NCI-H2196 (cell line): ENCODE results near the gene CDV3.
"Not testable (repeated sequence)": the region's sequence is repeated elsewhere in the genome, so short reads cannot be mapped to it uniquely, and the experiment has no call there.

Source experiments
- DNase-seq: peaks from one replicate; lab custom pipeline; 2025; ENCODE audit not compliant: unreplicated experiment; lab: John Stamatoyannopoulos, UW

The CDV3 gene, protein sequence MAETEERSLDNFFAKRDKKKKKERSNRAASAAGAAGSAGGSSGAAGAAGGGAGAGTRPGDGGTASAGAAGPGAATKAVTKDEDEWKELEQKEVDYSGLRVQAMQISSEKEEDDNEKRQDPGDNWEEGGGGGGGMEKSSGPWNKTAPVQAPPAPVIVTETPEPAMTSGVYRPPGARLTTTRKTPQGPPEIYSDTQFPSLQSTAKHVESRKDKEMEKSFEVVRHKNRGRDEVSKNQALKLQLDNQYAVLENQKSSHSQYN

DNA sequence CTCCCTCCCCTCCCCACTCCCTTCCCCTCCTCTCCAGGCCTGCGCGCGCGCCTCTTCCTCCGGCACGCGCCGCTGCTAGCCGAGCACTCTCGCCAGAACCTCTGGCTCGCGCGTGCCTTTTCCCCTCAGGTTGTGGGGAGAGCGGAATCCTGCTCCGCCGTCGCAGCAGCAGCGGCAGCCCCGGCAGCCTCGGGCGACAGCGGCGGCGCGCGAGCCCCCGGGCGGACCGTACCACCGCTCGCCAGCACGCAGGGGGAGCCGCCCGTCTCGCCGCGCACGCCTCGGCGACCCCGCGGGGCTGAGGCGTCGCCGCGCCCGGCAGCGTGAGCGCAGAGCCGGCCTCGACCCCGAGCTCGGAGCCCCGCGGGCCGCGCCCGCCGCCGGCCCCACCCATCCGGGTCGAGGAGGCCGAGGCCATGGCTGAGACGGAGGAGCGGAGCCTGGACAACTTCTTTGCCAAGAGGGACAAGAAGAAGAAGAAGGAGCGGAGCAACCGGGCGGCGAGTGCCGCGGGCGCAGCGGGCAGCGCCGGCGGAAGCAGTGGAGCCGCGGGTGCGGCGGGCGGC, at the start of gene CDV3:
CDV3 (plus strand) TSS at position 58 of the 566 bp plus-strand sequence; CDS start at position 417, 359 bp downstream.
- no peak for DNase-seq

DNA sequence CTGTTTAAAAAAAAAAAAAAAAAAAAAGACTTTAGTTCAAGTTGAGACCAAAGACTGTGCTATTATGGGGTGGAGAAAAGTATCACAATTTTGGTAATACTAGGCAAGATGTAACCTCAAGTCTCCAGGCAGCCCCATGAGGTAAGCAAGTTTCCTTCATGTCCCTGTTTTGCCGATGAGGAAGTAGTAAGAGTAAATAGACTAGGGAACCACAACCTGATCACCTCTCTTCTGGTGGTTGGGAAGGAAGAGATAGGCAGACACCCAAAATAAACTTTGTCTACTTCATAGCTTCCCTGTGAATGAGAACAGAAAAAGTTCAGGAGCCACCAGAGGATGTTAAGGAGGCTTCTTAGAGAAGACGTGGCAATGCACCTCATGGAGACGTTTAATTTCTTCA, 49.7 kb upstream of the CDV3 start:
- DNase-seq: not testable (repeated sequence)

DNA sequence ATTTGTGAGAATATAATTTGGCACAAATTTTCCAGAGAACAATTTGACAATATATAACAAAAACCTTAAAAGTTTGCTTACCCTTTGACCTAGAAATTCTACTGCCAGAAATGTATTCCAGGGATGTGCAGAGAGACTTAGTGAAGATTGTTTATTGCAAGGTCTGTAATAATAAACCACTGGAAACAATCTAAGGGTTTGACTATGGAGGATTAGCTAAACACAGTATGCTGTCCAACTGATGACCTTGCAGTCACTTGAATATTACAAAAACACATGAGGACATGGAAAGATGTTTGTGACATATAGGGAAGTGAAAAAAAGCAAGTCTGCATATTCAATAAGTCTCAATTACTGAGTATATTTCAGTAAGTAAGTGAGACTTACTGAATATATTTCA, 48.1 kb upstream of the CDV3 start:
- no peak for DNase-seq

DNA sequence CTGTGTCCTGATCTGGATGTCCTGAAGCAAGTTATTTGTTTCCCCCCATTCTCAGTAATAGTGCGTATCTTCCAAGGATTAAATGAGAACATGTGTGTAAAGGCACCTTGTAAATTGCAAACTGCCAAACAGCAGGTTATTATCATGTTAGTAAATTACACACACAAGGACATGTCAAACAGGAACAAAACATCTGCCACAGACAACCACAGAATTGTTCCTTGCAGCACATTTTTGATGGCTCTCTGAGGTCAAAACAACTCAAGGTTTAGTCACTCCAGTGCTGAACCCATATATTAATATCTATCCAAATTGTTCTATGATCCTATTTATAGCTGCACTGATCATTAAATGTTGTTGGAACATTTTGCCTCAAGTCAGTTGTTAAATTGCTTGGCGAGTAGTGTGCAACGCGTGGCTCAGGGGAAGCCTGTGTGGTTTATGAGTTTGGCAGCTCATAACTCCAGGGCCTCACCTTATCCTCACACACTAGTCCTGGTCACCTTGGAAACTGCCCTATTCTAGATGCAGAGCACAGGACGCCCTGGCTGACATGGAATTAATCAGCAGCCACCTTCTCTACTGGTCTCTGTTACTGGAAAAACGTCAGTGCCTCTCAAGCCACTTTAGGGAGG, 46.3 kb upstream of the CDV3 start:
- DNase-seq: no peak

DNA sequence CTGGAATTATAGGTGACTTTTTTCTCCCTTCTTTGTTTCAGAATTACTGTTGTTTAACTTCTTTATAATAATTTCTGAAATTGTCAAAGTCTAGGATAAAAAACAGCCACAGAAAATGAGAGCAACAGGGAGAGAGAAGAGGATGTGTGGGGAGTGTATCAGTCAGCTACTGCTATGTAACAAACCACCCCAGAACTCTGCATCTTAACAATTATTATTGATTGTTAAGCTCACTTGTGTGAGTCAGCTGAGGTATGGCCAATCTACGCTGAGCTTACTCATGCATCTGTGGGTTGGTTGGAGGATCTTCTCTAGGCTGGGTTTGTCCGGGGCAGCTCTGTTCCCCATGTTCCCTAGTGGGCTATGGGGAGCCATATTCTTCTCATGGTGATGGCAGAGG, 43.7 kb upstream of the CDV3 start:
- DNase-seq: no peak

DNA sequence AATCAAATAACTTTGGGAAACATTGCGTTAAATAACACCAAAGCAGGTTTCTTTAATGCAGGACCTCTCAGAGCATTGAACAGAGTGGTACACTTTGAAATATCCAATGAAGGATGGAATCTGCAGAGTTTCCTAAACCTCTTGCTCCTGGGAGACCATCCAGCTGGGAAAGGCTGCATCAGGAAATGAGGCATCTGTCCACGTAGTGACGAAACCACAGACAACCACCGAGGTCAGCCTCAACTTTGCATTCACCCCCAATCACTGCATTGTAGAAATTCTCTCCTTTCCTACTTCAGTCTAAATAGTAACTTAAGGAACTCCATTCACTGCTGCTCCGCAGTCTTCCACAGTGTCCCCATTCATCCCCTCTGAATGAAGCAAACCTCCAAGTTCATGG, 41.5 kb upstream of the CDV3 start:
- DNase-seq: no peak

DNA sequence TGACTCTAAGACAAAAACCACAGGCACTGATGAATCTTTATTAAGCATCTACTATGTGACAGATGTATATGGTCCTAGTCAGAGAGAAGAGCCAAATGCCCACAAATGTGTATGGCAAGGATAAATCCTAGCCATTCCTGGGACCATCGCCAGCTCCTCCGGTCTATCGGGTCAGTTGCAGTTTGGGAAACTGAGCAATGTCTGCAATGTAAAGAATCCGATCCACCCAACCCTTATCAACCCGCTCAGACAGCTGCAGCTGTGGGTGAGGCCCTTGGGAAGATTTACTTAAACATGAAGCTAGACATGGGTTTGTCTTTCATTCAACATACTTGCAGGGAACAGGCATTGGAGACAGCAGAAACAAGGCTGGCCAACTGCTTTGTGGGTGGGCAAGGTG, 40.5 kb upstream of the CDV3 start:
- no peak for DNase-seq

DNA sequence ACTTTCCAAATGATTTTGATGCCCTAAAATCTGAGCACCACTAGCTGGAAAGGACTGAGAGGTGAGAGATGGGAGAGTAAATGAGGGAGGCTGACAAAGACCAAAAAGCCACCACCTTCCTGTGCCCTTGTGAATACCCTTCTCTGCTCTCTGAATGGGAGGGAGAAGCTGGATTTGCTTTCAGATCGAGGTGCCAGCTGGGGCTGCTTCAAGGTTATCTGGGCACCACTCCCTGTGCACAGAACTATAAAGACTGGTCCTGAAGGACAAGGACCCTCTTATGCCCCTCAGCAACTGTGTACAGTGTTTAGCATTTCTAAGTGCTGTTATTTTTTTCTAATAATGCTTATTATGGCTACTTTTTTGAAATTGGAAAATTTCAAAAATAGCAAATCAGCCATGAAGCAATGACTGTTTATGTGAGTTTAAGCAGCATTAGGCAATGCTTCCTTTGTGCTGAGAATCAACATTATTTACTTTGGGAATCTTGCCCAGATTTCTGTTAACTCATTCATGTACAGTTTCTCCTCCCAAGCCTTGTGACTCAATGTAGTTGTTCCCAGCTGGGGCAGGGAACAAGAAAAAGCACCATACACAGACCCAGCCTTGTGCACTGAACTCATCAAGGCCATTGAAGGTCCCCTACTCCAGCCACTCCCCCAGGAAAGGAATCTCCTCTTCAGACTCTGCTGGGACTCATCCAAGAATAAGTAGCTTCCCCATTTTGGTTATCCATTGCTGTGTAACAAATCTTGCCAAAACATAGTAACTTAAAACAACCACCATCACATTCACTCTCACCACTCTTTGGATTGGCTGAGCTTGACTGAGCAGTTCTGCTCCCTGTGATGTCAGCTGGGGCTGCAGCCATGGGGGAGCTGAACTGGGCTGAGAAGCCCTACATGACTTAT, 37.3 kb upstream of the CDV3 start:
- DNase-seq: peak; percentile 37

DNA sequence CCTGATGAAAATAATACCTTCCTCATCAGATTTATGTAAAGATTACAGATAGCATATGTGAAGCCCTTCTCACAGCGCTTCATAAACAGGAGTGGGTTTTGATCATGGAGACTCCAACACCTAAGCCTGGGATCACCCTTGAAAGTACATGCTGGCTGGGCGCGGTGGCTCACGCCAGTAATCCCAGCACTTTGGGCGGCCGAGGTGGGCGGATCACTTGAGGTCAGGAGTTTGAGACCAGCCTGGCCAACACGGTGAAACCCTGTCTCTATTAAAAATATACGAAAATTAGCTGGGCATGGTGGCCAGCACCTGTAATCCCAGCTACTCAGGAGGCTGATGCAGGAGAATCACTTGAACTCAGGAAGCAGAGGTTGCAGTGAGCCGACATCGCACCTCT, 36.4 kb upstream of the CDV3 start:
- not testable (repeated sequence) for DNase-seq

DNA sequence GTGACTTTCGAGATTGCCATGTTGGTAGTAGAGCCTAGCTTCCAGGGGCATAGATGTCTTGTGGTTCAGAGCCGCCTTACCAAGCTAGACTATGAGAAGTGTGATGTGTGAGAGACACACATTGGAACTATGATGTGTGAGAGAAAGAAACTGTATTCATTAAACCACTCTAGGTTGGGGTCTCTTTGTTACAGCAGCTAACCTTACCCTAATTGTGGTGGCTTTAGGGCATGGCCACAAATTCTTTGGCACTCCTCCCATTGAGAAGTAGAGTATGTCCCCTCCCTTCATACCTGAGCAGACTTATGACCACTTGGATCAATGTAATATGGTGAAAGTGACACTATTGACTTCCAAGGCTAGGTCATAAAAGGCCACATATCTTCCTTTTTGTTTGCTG, 35.3 kb upstream of the CDV3 start:
- DNase-seq: no peak

DNA sequence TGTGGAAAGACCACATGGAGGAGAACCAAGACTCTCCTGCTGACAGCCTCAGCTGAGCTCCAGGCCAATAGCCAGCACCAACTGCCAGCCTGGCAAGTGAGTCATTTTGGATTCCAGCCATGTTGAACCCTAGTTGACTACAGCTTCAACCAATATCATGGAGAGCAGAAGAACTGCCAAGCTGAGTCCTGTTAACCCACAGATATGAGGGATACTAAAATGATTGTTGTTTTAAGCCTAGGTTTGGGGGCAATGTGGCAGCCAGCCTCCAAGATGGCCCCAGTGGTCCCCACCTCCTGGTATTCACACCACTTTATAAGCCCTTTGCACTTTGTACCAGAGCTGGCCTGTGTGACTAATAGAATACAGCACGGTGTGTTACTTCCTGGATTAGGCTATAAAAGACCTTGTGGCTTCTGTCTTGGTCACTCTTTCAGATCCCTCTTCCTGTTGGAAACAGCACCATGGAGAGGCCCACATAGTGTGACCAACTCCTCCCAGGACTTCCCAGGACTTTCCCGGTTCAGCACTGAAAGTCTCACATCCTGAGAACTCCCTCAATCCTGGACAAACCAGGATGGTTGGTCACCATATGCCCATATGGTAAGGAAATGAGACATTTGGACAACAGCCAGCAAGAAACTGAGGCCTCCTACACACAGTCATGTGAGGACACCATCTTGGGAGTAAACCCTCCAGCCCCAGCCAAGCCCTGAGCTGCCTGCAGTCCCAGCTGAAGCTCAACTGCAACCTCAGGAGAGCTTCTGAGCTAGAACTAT, 32.4 kb upstream of the CDV3 start:
- DNase-seq: no peak

DNA sequence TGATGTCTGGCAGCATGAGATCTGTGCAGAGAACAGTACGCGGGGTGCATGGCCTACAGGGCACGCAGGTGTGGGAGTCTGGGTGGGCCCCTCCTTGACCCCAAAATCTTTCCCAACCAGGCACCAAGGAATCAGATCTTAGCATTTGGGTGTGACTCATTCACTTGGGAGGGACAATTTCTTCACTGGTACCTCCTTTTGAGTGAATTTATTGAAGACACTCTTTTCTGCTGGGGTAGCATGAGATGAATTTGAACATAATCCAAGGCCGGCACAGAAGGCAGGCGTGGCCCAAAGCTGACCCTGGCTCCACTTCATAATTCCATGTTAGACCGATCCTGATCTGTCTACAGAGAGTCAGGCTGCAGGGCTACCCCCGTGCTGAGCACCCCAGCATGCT, 30.6 kb upstream of the CDV3 start:
- DNase-seq: no peak

DNA sequence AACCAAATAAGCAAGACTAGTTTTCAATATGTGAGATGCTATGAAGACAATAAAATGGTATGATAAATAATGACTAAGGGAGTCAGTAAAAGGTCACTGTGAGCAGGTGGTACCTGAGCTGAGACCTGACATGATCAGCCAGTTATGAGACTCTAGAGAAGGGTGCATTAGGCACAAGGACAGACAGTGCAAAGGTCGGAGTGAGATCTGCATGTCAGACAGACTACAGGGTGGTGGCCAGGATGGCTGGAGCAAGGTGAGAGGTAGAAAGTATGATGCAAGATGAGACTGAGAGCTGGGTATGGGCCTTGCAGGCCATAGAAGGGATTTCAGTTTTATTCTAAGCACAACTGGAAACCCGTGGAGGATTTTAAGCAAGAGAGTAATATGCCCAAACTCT, 28.5 kb upstream of the CDV3 start:
- not testable (repeated sequence) for DNase-seq

DNA sequence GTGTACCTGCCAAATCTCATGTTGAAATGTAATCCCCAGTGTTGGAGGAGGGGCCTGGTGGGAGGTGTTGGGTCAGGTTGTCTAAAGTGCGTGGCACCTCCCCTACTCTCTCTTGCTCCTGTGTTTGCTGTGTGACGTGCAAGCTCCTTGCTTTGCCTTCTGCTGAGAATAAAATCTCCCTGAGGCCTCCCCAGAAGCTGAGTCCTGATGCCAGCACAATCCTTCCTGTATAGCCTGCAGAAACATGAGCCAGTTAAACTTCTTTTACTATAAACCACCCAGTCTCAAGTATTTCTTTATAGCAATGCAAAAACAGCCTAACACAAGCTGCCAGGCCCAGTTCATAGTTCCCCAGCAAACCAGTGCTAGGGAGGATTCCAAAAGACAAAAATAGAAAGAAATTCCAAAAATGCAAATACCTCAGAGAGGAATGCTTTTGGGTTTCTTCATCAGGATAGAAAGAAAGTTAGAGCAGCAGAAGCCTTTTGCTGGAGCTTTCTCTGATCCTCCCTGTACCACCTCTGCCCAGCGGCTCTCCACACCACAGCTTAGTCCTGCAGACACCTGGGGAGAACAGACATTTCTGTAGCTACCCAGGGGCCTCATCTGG, 25.9 kb upstream of the CDV3 start:
- DNase-seq: no peak

DNA sequence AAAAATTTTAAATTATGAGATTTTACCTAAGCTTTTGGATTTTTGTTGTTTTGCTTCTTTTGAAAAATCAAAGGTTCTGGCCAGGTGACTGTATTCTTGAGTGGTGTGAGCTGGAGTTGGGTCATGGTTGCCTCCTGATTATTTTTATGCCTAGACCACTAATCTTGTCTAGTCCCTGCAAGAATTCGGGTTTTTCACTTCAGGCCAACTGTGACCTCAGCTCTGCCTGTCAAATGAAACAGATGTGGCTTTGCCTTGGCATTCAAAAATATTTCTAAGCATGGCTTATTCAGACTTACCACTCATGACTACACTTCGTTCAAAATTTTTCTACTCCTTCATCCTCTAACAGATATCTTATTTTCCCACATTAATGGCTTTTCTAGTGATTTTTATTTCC, 25.4 kb upstream of the CDV3 start:
- no peak for DNase-seq

DNA sequence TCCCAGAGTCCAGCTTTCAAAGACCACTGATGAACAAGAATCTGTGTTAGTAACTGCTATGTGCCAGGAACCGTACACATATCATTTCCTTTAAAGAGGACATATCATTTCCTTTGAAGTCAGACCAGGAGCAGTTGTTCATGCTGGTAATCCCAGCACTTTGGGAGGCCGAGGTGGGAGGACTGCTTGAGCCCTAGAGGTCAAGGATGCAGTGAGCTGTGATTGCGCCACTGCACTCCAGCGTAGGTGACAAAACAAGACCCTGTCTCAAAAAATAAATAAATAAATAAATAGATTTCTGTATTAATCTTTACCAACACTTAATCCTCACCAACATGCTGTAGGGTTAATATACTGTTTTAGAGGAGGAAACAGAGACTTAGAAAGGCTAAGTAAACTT, 23.9 kb upstream of the CDV3 start:
- no peak for DNase-seq

DNA sequence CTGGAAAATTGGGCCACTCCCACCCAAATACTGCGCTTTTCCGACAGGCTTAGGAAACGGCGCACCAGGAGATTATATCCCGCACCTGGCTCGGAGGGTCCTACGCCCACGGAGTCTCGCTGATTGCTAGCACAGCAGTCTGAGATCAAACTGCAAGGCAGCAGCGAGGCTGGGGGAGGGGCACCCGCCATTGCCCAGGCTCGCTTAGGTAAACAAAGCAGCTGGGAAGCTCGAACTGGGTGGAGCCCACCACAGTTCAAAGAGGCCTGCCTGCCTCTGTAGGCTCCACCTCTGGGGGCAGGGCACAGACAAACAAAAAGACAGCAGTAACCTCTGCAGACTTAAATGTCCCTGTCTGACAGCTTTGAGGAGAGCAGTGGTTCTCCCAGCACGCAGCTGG, 21.9 kb upstream of the CDV3 start:
- DNase-seq: not testable (repeated sequence)

DNA sequence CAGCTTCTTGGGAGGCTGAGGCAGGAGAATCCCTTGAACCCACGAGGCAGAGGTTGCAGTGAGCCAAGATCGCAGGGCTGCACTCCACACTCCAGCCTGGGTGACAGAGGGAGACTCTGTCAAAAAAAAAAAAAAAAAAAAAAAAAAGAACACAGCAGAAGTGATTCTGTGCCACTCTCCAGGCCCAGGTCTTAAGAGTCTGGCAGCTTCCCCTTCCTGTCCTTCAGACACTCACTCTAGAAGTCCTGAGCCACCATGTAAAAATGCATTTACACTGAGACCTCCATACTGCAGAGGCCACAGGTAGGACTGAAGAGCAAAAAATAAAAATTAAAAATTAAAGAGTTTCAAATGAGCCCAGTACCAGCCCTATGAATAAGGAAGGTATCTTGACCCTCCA, 11.8 kb upstream of the CDV3 start:
- no peak for DNase-seq

DNA sequence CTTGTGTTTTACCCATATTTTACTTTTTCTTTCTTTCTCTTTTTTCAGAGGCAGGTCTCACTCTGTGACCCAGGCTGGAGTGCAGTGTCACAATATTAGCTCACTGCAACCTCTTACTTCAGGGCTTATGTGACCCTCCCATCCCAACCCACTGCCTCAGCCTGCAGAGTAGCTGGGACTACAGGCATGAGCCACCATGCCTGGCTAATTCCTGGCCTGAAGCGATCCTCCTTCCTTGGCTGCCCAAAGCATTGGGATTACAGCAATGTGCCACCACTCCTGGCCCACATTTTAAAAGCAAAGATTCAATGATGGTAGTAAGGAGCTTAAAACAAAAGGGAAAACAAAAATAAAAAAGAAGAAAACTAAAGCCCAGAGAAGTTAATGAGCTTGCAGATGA, 11.1 kb upstream of the CDV3 start:
- DNase-seq: no peak

DNA sequence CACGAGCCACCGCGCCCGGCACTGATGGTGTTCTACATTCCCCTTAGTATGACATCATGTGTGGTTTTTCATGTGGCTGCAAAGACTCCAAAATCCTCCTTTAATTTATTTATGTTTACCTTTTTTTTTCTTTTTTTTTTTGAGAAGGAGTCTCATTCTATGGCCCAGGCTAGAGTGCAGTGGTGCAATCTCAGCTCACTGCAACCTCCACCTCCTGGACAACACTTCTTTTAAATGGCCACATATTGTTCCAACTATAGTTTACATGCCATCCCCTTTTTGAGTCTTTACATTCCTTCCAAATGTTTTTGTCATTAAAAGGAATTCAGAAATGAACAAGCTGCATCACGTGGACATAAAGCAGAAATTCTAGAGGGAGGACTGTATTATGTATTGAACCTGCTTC, 10.3 kb upstream of the CDV3 start:
- DNase-seq: no peak
